NOMO-1 treated with dmso at 0.1 percent for 144 hours (cell line): ENCODE measurements around the gene STPG2.

Source experiments
- DNase-seq: peaks from one replicate; lab custom pipeline; 2025; ENCODE audit not compliant: unreplicated experiment; lab: John Stamatoyannopoulos, UW

STPG2 gene

DNA sequence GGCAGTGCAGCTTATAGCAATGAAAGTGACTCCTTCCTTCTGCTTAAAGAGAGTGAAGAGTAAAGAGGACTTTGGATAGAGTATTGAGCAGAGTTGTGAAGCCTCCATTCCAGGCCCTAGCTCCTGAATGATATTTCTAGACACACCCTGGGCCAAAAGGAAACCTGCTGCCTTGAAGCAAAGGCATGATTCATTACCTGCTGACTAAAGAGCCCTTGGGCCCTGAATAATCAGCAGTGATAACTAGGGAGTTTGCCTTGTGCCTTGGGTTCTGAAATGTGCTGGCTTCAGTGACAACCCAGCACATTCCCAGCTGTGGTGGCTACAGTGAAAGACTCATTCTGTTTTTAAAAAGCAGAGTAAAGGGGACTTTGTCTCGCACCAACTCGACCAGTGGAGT, 49.2 kb downstream of the STPG2 start:
- no peak for DNase-seq

DNA sequence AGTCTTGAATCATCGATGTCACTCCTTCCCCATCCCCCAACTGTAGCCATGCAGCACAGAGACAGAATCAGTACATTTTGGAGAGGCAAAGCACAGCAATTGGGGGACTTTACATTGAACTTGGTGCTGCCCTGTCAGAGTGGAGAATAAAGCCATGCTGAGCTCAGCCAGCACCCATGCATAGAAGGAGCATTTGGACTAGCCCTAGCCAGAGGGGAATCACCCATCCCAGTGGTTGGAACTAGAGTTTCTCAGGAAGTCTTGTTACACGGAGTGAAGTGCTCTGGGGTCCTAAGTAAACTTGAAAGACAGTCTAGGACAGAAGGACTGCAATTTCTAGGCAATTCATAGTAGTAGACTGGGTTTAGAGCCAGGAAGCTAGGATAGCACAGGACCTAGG, 49.6 kb downstream of the STPG2 start:
- no peak for DNase-seq

DNA sequence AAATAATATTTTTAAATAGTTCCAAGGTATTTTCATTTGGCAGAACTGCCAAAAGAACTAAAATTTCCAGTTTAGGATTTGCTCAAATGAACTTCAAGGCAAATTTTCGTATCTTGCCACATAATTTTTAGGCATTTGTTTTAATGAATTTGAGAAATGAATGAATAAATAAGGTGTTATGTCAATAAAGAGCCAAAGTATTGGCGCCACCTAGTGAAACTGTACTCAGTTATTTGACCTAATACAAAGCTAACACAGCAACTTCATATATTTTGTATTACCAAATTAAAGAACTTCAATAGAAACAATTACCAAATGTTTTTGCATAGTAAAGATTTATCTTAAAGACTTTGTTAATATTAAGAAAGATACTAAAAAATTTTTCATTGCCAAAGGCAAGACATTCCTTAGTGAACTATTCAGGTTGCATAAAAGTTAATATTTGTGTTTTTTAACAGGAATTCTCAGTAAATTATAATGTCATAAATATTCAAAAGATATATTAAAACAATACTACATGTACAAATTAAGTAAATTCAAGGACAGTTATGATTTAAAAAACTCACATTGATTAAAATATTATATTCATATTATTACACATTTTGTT, 50.3 kb downstream of the STPG2 start:
- DNase-seq, result no peak

DNA sequence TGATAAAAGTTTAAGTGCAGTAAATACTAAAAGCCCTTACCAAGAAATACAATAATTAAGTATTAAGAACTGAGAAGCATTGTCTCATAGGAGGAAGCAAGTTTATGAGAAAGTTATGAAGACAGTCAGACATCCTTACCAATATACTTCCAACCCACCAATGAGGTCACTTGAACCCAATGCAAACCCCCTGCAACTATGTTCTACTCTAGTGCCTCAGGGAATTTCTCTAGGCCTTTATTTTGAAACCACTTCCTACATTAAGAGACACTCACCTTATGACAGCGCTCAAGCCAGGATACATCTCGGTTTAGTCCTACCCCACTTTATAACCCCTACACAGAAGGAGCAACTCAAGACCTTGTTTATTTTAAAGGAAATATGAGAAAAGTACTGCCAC, 61.3 kb downstream of the STPG2 start:
- no peak for DNase-seq

DNA sequence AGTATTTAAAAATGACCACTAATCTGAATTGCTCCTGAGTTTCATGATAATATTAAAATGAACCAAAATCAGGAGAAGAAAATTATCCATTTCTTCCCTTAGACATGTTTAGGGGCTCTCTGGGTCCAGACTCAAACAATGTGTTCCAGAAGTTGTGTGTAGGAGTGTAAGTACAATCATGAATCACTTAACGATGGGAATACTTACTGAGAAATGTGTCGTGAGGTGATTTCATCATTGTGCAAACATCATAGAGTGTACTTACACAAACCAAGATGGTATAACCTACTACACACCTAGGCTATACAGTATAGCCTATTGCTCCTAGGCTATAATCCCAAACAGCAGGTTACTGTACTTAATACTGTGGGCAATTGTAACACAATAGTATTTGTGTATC, 74.8 kb downstream of the STPG2 start:
- no peak for DNase-seq

DNA sequence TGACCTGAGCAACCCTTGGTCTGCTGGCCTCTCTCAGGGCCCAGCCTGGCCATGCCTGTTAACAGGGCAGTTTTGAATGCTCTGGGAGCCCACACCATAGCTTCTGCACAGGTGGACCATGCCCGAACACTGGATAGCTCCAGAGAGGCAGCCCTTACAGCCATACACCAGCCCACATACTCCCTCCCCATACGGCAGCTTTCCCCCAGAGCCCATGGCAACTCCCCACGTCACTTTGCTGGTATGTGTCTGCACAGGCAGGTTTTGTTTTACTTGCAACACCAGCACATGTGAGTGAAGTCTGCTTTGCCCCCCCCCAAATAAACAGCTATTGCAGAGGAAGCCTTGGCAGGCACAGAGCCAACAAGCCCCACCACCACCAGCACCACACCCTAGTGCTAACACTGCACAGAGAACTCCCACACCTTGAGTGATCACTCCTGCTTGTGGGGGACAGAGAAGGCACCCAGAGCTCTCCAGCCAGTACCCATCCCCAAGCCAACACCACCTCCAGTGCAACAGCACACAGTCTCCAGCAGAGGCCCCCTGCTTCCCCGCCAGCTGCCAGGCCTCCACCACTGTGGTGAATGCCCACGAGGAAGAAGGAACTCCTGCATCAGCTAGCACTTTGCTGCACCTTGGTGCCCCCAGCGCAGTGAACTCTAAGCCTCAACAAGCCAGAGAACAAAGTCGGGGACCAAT, 87.3 kb downstream of the STPG2 start:
- DNase-seq, result no peak

DNA sequence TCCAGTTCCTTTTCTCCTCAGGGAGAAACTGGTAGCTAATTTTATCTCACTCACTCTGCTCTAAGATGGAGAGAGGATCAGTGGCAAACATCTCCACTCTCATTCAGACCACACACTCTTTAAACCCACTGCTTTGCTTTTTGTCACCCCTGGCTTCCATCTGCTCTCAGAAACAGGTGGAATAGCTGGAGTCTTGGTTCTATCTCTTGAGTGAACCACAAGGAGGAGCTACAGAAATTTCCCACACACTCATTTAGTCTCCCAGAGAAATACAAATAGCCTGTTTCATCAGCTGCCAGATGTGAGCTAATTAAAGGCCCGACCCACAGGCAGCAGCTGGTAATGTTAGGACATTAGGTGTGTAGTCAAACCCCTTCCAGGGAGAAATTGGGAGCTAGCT, 96.6 kb downstream of the STPG2 start:
- no peak for DNase-seq

DNA sequence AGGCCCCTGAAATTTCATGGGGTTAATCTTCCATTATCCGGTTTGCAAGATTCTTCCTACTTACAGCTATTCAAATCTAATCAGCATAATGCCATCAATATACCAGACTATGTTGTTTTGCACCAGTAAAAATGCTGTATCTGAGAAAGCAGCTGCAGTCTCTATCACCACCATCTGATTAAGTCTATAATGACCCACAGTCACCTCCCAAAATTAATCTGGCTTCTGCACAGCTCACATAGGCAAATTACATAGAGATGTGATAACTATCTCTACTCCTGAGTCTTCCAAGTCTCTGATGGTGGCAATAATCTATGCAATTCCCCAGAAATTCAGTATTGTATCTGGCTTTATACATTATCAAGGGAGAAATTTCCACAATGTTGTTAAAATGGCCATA, 113.2 kb downstream of the STPG2 start:
- DNase-seq, result no peak

DNA sequence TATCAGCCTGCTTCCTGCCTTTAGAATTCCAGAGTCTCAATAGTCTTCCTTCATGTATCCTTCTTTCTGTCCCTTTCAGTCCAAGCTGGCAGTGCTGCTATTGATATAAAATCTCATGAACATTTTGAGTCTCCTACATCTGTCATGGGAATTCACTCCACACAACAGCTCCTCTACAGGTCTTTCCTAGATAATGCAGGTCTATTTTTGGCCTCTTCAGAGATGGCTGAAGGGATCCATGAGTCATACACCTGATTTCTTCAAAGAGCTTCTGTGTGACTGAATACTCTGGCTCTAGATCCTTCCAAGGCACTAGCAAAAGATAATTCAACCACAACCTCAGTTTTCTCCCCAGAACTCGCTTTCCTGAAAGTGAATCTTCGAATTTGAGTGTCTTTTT, 115.4 kb downstream of the STPG2 start:
- no peak for DNase-seq

DNA sequence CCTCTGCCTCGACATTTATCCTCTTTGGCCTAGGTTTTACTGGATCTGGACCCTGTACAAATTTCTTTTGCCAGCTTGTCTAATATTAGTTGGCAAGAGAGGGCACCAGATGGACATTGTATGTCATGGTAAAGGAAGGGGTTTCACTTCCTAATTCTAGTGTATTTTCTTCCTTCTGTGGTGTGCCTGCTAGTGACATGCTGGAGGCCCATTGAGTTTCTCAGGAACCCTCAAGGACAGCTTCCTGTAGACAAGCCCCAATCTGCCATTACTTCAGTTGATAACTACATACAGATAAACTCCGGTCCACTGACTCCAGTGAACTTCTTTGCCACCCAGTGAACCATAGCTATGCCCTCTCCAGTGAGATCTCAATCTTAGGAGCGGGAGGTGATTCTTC, 116.9 kb downstream of the STPG2 start:
- DNase-seq, result peak; percentile 4

DNA sequence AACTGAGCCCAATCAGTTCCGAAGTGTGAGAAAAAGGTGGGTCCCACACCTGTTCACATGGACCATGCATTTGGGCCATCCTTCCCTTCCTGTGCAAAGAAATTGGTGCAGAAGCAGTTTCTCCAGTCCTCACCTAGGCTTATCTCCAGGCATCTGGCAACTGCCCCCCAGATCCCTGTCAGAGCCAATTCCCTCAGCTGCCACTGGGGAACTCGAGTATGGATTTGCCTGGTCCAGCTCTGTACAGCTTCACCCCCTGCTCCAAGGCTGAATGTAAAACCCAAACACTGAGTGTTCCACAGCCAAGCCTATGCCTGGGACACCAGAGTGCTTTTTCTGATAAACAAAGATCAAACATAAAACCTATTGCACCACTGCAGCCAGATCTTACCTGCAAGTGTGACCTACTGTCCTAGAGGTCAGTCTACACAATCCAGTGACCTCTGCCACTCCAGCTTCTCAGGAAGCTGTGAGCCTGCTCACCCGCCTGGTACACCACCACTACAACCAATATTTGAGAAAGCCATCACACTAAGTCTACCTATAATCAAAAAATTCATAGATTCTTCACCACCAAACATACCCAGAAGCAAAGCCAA, 136.4 kb downstream of the STPG2 start:
- DNase-seq, result no peak

DNA sequence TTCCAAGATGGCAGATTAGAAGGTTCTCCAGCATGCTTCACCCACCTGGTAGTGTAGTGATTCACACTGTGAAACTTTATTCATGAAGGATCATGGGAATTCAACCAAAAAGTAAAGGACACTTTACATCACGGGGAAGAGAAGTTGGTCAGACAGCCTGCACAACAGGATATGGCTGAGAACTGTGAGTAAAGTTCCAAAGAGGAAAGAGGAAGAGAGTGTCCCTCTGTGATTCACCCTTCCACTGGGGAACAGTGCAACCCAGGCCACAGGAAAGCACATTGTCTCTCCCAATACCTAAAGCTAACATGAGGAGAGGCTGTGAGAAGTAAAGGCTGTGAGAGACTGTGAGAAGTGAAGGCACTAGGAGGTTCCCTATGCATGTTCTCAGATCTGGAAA, 137.2 kb downstream of the STPG2 start:
- DNase-seq, result no peak

DNA sequence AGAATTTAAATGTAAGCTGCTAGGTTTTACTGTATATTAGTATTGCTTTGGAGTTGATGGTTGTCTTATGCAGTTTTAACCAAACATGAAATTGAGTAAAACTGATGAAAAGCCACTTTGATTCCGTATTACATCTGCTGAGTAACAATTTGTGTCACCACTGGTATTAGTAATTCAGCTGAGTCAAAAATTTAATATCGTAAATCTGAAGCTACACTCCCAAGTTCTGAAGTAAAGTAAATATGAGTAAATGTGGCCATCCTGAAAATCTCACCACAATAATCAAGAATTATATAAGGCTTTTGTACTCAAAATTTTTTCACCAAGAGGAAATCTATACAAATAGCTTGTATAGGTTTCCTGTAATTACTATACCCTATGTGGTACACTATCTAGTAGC, 142.3 kb downstream of the STPG2 start:
- DNase-seq, result no peak

DNA sequence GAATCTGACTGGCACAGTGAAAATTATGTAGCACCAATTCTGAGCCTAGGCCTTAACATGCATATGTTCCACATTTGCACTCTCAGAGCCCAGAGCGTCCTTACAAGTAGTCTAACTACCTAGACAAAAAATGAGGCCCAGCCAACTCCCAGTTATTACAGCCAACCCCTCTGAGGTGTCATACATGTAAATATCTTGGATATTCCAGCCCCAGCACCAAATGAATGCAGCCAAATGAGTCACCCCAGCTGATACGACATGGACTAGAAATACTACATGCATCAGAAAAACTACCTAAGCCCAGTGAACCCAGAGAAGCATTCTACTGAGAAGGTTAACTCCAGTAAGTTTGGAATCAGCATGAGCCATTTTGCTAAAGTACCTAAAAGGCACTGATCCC, 145.1 kb downstream of the STPG2 start:
- no peak for DNase-seq

DNA sequence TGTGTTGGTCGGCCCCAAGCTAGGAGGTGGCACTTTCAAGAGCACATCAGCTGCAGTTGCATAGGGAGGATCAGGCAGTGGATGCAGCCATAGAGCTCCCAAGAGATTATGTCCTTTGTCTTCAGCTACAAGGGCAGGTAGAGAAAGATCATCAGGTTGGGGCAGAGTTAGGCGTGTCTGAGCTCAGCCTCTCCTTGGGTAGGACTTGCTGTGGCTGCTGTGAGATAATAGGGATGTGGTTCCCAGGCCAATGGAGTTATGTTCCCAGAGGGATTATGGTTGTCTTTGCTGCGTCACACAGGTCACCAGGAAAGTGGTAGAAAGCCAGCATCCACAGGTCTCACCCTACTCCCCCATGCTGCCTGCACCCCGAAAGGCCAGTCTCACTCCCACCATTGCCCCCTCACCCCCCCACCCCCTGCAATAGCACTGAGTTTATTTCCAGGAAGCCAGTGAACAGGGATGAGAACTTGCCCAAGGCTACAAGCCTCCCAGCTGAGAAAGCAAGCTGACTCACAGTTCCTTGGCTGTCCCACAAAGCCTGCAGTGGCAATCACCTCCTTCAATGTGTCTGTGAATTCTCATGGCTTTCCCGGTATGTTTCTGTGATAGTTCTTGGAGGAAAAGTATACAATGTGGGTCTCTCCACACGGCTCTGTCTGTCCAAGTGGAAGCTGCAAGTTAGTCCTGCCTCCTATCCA, 148.4 kb downstream of the STPG2 start:
- DNase-seq, result no peak

DNA sequence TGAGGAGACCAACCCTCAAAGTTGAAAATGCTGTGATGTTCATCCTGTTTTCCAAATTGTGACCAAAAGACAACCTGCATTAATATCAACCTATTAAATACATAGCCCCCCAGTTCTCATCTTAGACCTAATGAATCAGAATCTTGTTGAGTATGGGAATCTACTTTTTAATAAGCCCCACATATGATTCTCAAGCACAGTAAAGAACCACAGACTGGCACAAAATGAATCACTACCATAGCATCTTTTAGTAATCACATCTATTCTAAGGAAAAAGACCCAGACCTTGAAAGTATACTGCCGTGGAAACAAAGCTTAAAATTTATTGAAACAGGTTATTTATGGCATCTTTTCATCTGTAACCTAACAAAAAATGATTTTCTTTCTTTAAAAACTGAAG, 152.9 kb downstream of the STPG2 start:
- no peak for DNase-seq

DNA sequence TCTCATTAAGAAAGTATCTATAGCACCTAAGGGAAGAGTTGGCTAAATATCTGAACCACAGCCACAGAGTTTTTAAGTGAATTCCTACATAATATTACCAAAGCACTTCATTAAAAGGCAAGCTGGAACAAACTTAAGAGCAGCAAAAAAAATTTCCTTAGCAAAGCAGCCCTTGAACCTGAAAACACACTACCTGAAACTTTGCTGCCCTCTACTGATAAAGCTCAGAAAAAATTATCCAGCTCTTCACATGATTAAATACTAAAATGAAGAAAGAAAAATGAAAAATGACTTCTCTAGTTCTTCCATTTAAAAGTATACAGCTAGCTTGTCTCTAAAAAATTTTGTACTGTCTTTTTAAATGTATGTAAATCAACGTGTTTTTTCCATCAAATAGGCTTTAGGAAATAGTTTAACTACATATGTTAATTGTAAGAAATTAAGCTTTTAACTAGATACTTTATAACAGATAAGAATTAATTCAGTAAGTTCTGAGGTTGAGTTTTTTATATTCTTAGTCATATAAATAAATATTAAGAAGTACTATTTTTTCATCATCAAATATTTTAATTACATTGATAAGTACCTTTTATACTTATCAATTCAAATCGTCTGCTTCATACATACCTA, 156.1 kb downstream of the STPG2 start:
- no peak for DNase-seq

DNA sequence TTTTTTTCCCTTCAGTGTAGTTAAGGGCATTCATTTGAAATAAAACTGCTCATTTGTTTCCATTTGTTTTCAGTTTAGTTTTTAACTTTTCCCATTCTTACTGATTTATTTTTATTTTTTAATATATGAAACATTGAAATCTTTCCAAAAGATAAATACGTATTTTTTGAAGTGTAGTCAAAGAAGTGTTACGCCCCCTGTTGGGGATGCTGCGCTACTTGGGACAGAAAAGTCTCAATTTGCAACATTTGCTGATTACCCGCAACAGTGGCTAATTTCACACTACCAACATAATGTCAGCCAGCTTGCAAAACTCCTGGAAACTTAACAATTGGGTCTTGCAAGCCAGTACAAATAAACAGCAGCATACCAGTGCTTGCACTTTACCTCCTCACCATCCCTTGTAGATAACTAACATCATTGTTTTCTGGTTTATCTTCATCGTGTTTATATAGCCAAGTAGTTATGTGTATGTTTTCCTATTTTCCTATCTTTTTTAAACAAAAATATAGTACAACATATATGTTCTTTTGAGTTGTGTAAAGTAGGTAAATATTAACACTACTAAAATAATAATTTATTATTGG, 158.6 kb downstream of the STPG2 start:
- DNase-seq, result no peak

DNA sequence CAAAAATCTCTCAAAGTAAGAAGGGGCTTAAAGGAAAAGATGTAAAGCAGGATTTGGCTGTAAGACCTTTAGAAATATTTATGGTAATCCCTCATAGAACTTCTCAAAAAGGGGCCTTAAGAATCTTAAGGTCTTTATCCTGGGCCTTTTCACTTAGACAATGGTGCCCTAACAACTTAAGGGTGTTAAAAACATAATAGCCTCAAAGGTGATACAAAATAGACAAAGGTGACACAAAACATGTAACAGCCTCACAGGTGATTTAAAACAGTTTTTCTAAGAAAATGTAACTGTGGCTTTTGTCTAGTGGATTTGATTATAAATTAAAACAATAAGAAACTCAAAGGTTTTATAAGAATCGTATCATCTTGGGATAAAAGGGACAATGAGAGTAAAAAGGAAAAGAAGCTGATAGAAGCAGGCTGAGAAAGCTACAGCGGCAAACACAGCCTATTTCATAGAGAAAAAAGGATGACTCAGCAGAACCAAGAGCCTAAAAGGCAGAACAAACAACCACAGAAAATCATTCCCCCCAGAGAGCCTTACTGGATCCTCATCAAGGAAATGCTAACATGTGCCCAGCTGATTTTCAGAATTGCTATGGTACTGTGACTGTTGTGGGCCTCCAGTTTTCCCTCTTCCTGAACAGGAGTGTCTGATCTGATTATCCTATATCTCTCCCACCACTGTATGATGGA, 164.3 kb downstream of the STPG2 start:
- no peak for DNase-seq

DNA sequence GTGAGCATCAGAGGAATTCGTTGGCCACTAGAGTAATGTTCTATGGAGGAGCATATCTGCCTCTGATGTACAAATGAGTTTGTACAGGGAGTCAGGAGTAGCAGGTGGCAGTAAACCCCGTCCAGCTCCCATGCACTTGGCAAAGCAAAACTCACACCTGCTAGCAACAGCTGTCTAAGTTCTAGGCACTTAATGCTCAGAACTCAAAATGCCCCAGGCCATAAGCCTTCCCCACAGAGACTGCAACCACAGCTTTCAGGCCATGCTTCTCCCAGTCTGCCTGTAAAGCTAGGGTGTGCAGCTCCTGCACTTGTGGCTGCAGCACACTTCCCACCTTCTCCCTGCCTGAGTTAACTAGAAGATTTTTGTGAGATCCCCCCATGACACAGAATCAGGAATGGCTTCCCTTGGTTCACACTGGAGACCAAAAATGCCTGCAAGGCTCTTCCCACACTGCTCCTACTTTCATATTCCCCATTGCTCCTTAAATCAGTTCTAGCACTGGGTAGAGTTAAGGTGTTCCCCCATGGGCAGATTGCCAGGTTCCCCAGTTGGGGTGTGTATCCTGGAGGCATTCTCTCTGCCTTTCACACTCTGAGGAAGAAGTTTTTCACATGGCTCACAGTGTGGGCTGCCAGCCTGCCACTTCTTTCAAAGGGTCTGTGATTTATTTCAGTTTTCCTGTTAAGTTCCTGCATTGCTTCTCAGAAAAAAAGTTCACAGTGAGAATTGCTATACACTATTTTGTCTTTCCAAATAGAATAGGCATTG, 189.9 kb downstream of the STPG2 start:
- DNase-seq, result no peak
